ENCODE results near the gene BMPER. TPM values are rescaled to one million over a fixed set of nuclear protein-coding genes. Genes with fewer than 3 reads are reported as not detected.

BMPER gene
- total RNA-seq, 1 donor from 2014 or later: 5.2 TPM

- intact Hi-C loops (cut with DNase I): no loop called here
- Histone ChIP-seq H3K36me3 (no peaks in the 10 kb centered on the region), H3K9me3 (no peaks in the 10 kb centered on the region), H3K4me3 (no peak overlapping the region), H3K27ac (no peak overlapping the region), H3K4me1 (no peaks in the 10 kb centered on the region), H3K27me3 (no peaks in the 10 kb centered on the region)
- TF ChIP-seq POLR2AphosphoS5 (IDR thresholded peaks at IDR 0.05; ENCODE audit: insufficient read depth in 1 of 2, low read depth in 1 of 2) (no peak), POLR2A (IDR thresholded peaks at IDR 0.05) (no peak), CTCF (IDR thresholded peaks at IDR 0.05) (no peak)
- no peak for DNase-seq (ENCODE audit: extremely low spot score in 2 of 2)
Observed at GRCh38 chr7:34077168-34077567, 171.8 kb downstream of the BMPER start.

- intact Hi-C loops (cut with DNase I): no loop called here
- Histone ChIP-seq H3K27ac (no peak overlapping the region), H3K9me3 (no peaks in the 10 kb centered on the region), H3K27me3 (no peaks in the 10 kb centered on the region), H3K4me1 (no peaks in the 10 kb centered on the region), H3K36me3 (no peaks in the 10 kb centered on the region), H3K4me3 (no peak overlapping the region)
- TF ChIP-seq POLR2A (IDR thresholded peaks at IDR 0.05): no peak
- TF ChIP-seq POLR2AphosphoS5 (IDR thresholded peaks at IDR 0.05; ENCODE audit: insufficient read depth in 1 of 2, low read depth in 1 of 2): no peak
- no peak for TF ChIP-seq CTCF (IDR thresholded peaks at IDR 0.05)
- no peak for DNase-seq (ENCODE audit: extremely low spot score in 2 of 2)
Observed at GRCh38 chr7:34078864-34079263, 173.5 kb downstream of the BMPER start.

- H3K9me3 ChIP-seq: no peaks in the 10 kb centered on the region
- TF ChIP-seq CTCF (IDR thresholded peaks at IDR 0.05): no peak
- H3K4me1 ChIP-seq: no peaks in the 10 kb centered on the region
- DNase-seq (ENCODE audit: extremely low spot score in 2 of 2): no peak
- no peak overlapping the region for H3K4me3 ChIP-seq
- H3K27ac ChIP-seq: no peak overlapping the region
- intact Hi-C loops (cut with DNase I): loop anchor here (5.0 kb wide), 1 partner anchor 547 kb away; no protein-coding TSS in a partner anchor
- H3K27me3 ChIP-seq: no peaks in the 10 kb centered on the region
- H3K36me3 ChIP-seq: no peaks in the 10 kb centered on the region
Observed at GRCh38 chr7:34080513-34080912, 175.2 kb downstream of the BMPER start.

- Histone ChIP-seq H3K9me3 (no peaks in the 10 kb centered on the region), H3K4me1 (no peaks in the 10 kb centered on the region), H3K27ac (no peak overlapping the region), H3K27me3 (no peaks in the 10 kb centered on the region), H3K36me3 (no peaks in the 10 kb centered on the region), H3K4me3 (no peak overlapping the region)
- TF ChIP-seq POLR2AphosphoS5 (IDR thresholded peaks at IDR 0.05; ENCODE audit: insufficient read depth in 1 of 2, low read depth in 1 of 2): no peak
- TF ChIP-seq CTCF (IDR thresholded peaks at IDR 0.05): no peak
- TF ChIP-seq POLR2A (IDR thresholded peaks at IDR 0.05): no peak
- DNase-seq (ENCODE audit: extremely low spot score in 2 of 2): no peak
- intact Hi-C loops (cut with DNase I): loop anchor here (5.0 kb wide), 1 partner anchor 545 kb away; no protein-coding TSS in a partner anchor
Observed at GRCh38 chr7:34081935-34082334, 176.6 kb downstream of the BMPER start.

GRCh38 chr7:34083440-34083839, 178.1 kb downstream of the BMPER start:
- Histone ChIP-seq H3K4me1 (no peaks in the 10 kb centered on the region), H3K27me3 (no peaks in the 10 kb centered on the region), H3K27ac (no peak overlapping the region), H3K4me3 (no peak overlapping the region), H3K9me3 (no peaks in the 10 kb centered on the region), H3K36me3 (no peaks in the 10 kb centered on the region)
- intact Hi-C loops (cut with DNase I): loop anchor here (5.0 kb wide), 1 partner anchor 544 kb away; no protein-coding TSS in a partner anchor
- TF ChIP-seq POLR2A (IDR thresholded peaks at IDR 0.05) (no peak), CTCF (IDR thresholded peaks at IDR 0.05) (no peak), POLR2AphosphoS5 (IDR thresholded peaks at IDR 0.05; ENCODE audit: insufficient read depth in 1 of 2, low read depth in 1 of 2) (no peak)
- no peak for DNase-seq (ENCODE audit: extremely low spot score in 2 of 2)

Data from vagina (tissue), 2 donors.